Dendritic cell treated with granulocyte-macrophage colony-stimulating factor and Interleukin-4, amounts not matched to agents 40 ng/mL and 50 ng/mL, for 4 days (primary cell): Measurements from ENCODE around the gene RGS7.
"Not testable (repeated sequence)": the region's sequence is repeated elsewhere in the genome, so short reads cannot be mapped to it uniquely, and the experiment has no call there.

ENCODE experiments used
- H3K27ac Mint-ChIP-seq: one replicate; pipeline ENCODE4 v1.8.0; 2022; ENCODE audit warnings: mild to moderate bottlenecking, mixed read lengths
- H3K27me3 Mint-ChIP-seq: one replicate; pipeline ENCODE4 v1.8.0; 2022; ENCODE audit warnings: mild to moderate bottlenecking, mixed read lengths
- H3K36me3 Mint-ChIP-seq: one replicate; pipeline ENCODE4 v1.8.0; 2022; ENCODE audit warnings: low read depth, mixed read lengths
- H3K4me1 Mint-ChIP-seq: one replicate; pipeline ENCODE4 v1.8.0; 2022; ENCODE audit warnings: low read depth, mixed read lengths
- H3K4me3 Mint-ChIP-seq: one replicate; pipeline ENCODE4 v1.8.0; 2022; ENCODE audit warnings: mild to moderate bottlenecking, moderate library complexity, mixed read lengths
- H3K9me3 Mint-ChIP-seq: one replicate; pipeline ENCODE4 v1.8.0; 2022; ENCODE audit warnings: mixed read lengths
- intact Hi-C: fragments of 100-400 bp; cut with micrococcal nuclease; formaldehyde crosslinking; loops from one replicate; pipeline ENCODE4 v1.15.0; 2022

RGS7 gene

GRCh38 chr1:241181971-241182370 is 175.0 kb downstream of the RGS7 start:
- Mint-ChIP-seq H3K27ac (no peak overlapping the region), H3K4me3 (no peak overlapping the region), H3K36me3 (no peaks in the 10 kb centered on the region), H3K27me3 (no peaks in the 10 kb centered on the region), H3K4me1 (no peaks in the 10 kb centered on the region), H3K9me3 (peaks cover 30% of the 10 kb centered on the region)
- intact Hi-C loops: no loop called here

DNA sequence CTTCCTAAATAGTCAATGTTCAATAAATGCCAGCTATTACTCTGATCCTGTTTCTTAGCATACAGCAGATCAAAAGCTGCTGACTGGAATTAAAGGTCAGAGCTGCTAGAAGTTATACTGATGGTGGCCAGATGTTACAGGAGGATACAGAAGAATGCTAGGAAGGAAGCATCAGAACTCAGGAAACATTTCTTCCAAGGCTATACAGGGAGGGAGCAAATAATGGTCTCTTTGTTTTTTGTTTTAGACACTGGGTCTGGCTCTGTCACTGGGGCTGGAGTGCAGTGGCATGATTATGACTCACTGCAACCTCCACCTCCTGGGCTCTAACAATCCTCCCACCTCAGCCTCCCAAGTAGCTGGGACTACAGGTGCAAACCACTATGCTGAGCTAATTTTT is 175.5 kb downstream of the RGS7 start:
- H3K27ac Mint-ChIP-seq: no peak overlapping the region
- no peaks in the 10 kb centered on the region for H3K36me3 Mint-ChIP-seq
- intact Hi-C loops: no loop called here
- H3K4me3 Mint-ChIP-seq: no peak overlapping the region
- H3K4me1 Mint-ChIP-seq: no peaks in the 10 kb centered on the region
- H3K9me3 Mint-ChIP-seq: peaks cover 34% of the 10 kb centered on the region
- H3K27me3 Mint-ChIP-seq: no peaks in the 10 kb centered on the region

- no peak overlapping the region for H3K4me3 Mint-ChIP-seq
- H3K4me1 Mint-ChIP-seq: no peaks in the 10 kb centered on the region
- no peaks in the 10 kb centered on the region for H3K27me3 Mint-ChIP-seq
- intact Hi-C loops: no loop called here
- no peaks in the 10 kb centered on the region for H3K36me3 Mint-ChIP-seq
- peaks cover 38% of the 10 kb centered on the region for H3K9me3 Mint-ChIP-seq
- no peak overlapping the region for H3K27ac Mint-ChIP-seq
Observed at GRCh38 chr1:241180569-241180968, 176.4 kb downstream of the RGS7 start.

GRCh38 chr1:241177660-241178059 is 179.3 kb downstream of the RGS7 start:
- H3K36me3 Mint-ChIP-seq: no peaks in the 10 kb centered on the region
- no peaks in the 10 kb centered on the region for H3K4me1 Mint-ChIP-seq
- H3K4me3 Mint-ChIP-seq: no peak overlapping the region
- intact Hi-C loops: no loop called here
- H3K27ac Mint-ChIP-seq: no peak overlapping the region
- no peaks in the 10 kb centered on the region for H3K27me3 Mint-ChIP-seq
- peaks cover 30% of the 10 kb centered on the region for H3K9me3 Mint-ChIP-seq

- Mint-ChIP-seq H3K27me3 (no peaks in the 10 kb centered on the region), H3K36me3 (no peaks in the 10 kb centered on the region), H3K27ac (no peak overlapping the region), H3K9me3 (peaks cover 26% of the 10 kb centered on the region), H3K4me3 (no peak overlapping the region), H3K4me1 (no peaks in the 10 kb centered on the region)
- intact Hi-C loops: no loop called here
Observed at GRCh38 chr1:241172486-241172885, 184.5 kb downstream of the RGS7 start.

DNA sequence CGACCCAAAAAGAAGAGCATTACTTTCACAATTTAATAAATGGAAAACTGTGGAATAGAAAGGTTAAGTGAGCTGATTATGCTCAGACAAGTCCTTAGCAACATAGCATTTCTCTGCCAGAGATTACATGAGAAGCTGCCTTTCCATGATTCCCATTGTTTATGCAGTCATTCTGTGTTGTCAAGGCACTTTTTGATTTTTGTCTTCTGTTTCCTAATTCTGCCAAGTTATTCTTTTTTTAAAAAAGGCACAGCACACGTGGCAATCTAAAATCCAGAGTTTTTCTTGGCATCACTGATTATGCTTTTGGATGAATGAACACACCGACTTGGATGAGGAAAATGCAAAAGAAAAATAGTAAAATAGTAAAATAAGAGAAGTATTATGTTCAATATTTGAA is 185.0 kb downstream of the RGS7 start:
- Mint-ChIP-seq H3K4me1 (no peaks in the 10 kb centered on the region), H3K27me3 (no peaks in the 10 kb centered on the region), H3K27ac (no peak overlapping the region), H3K4me3 (no peak overlapping the region), H3K9me3 (peaks cover 21% of the 10 kb centered on the region), H3K36me3 (no peaks in the 10 kb centered on the region)
- intact Hi-C loops: no loop called here

- Mint-ChIP-seq H3K4me1 (no peaks in the 10 kb centered on the region), H3K27me3 (no peaks in the 10 kb centered on the region), H3K36me3 (no peaks in the 10 kb centered on the region), H3K27ac (no peak overlapping the region), H3K4me3 (no peak overlapping the region), H3K9me3 (peaks cover 18% of the 10 kb centered on the region)
- intact Hi-C loops: no loop called here
Observed at GRCh38 chr1:241167121-241167630, 189.8 kb downstream of the RGS7 start.

GRCh38 chr1:241166625-241167024 is 190.4 kb downstream of the RGS7 start:
- Mint-ChIP-seq H3K4me1 (no peaks in the 10 kb centered on the region), H3K9me3 (peaks cover 18% of the 10 kb centered on the region), H3K36me3 (no peaks in the 10 kb centered on the region), H3K27ac (no peak overlapping the region), H3K27me3 (no peaks in the 10 kb centered on the region), H3K4me3 (no peak overlapping the region)
- intact Hi-C loops: no loop called here

DNA sequence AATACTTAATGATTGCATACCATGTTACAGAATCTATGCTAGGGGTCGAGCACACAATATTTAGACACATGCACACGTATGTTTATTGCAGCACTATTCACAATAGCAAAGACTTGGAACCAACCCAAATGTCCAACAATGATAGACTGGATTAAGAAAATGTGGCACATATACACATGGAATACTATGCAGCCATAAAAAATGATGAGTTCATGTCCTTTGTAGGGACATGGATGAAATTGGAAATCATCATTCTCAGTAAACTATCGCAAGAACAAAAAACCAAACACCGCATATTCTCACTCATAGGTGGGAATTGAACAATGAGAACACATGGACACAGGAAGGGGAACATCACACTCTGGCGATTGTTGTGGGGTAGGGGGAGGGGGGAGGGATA is 191.7 kb downstream of the RGS7 start:
- intact Hi-C loops, H3K4me1 Mint-ChIP-seq, H3K27me3 Mint-ChIP-seq, H3K4me3 Mint-ChIP-seq, H3K36me3 Mint-ChIP-seq, H3K27ac Mint-ChIP-seq: not testable (repeated sequence)
- peaks cover 12% of the 10 kb centered on the region for H3K9me3 Mint-ChIP-seq

GRCh38 chr1:241163363-241163762 is 193.6 kb downstream of the RGS7 start:
- H3K4me3 Mint-ChIP-seq: no peak overlapping the region
- no peaks in the 10 kb centered on the region for H3K36me3 Mint-ChIP-seq
- no peak overlapping the region for H3K27ac Mint-ChIP-seq
- no peaks in the 10 kb centered on the region for H3K27me3 Mint-ChIP-seq
- intact Hi-C loops: no loop called here
- H3K4me1 Mint-ChIP-seq: no peaks in the 10 kb centered on the region
- H3K9me3 Mint-ChIP-seq: peaks cover 10% of the 10 kb centered on the region

- H3K27ac Mint-ChIP-seq: no peak overlapping the region
- H3K4me1 Mint-ChIP-seq: no peaks in the 10 kb centered on the region
- no peaks in the 10 kb centered on the region for H3K27me3 Mint-ChIP-seq
- no peak overlapping the region for H3K4me3 Mint-ChIP-seq
- intact Hi-C loops: no loop called here
- no peaks in the 10 kb centered on the region for H3K36me3 Mint-ChIP-seq
- peaks cover 7% of the 10 kb centered on the region for H3K9me3 Mint-ChIP-seq
Observed at GRCh38 chr1:241161188-241161689, 195.8 kb downstream of the RGS7 start.

- Mint-ChIP-seq H3K27me3 (no peaks in the 10 kb centered on the region), H3K4me1 (no peaks in the 10 kb centered on the region), H3K36me3 (no peaks in the 10 kb centered on the region), H3K27ac (no peak overlapping the region), H3K9me3 (peaks cover 22% of the 10 kb centered on the region), H3K4me3 (no peak overlapping the region)
- intact Hi-C loops: no loop called here
Observed at GRCh38 chr1:241157435-241157834, 199.6 kb downstream of the RGS7 start.

- Mint-ChIP-seq H3K27me3 (no peaks in the 10 kb centered on the region), H3K4me1 (no peaks in the 10 kb centered on the region), H3K27ac (no peak overlapping the region), H3K9me3 (peaks cover 22% of the 10 kb centered on the region), H3K36me3 (no peaks in the 10 kb centered on the region), H3K4me3 (no peak overlapping the region)
- intact Hi-C loops: no loop called here
Observed at GRCh38 chr1:241156231-241156965, 200.6 kb downstream of the RGS7 start.

GRCh38 chr1:241145881-241146280 is 211.1 kb downstream of the RGS7 start:
- Mint-ChIP-seq H3K27ac (no peak overlapping the region), H3K9me3 (peaks cover 31% of the 10 kb centered on the region), H3K27me3 (no peaks in the 10 kb centered on the region), H3K36me3 (no peaks in the 10 kb centered on the region), H3K4me3 (no peak overlapping the region), H3K4me1 (no peaks in the 10 kb centered on the region)
- intact Hi-C loops: no loop called here
